Sigmoid colon (tissue), 4 donors: ENCODE measurements around the gene CIITA.

Experiments used
- CTCF ChIP-seq, 4 experiments: fragments of 450-650 bp in 3 of 4; fragments of 200-600 bp in 1 of 4; IDR thresholded peaks; one replicate each; pipeline ENCODE4 v1.5.1; 2016 to 2019; ENCODE audit warnings: antibody characterized with exemption in 4 of 4, mild to moderate bottlenecking in 3 of 4, moderate library complexity in 2 of 4
- EP300 ChIP-seq, 4 donors: sonication (generic); formaldehyde crosslinking; IDR thresholded peaks; one replicate each; pipeline ENCODE4 v1.6.1; 2017; ENCODE audit warnings: antibody characterized with exemption in 4 of 4

GRCh38 chr16:10896723-10897122, 19.7 kb downstream of the CIITA start:
- TF ChIP-seq CTCF (IDR thresholded peaks at IDR 0.05) (no peak), EP300 (IDR thresholded peaks at IDR 0.05) (no peak)
